ENCODE measurements around the gene HOXA13. TPM values are rescaled to one million over a fixed set of nuclear protein-coding genes. Genes with fewer than 3 reads are reported as not detected.

Gene HOXA13
- total and polyA plus RNA-seq, 2 experiments from 2014 or later = 6.2 to 14.2 TPM

GRCh38 chr7:27211764-27212204 is 11.9 kb upstream of the HOXA13 start:
- Histone ChIP-seq H3K4me1 (ENCODE audit: insufficient read depth) (peaks cover 42% of the 10 kb centered on the region), H4K20me1 (ENCODE audit: insufficient read depth, poor library complexity, severe bottlenecking) (no peaks in the 10 kb centered on the region), H3K27me3 (peaks cover 78% of the 10 kb centered on the region), H3K79me2 (peaks cover 14% of the 10 kb centered on the region), H3K4me2 (no peak overlapping the region), H2AFZ (no peak overlapping the region), H3K27ac (peak overlapping the region; percentile 82), H3K4me3 (no peak overlapping the region), H3K9me3 (ENCODE audit: low read depth) (no peaks in the 10 kb centered on the region), H3K9me2 (replicated peaks; ENCODE audit: insufficient read depth) (no peaks in the 10 kb centered on the region), H3K36me3 (replicated peaks; ENCODE audit: insufficient read depth, low read depth) (no peaks in the 10 kb centered on the region)
- TF ChIP-seq EZH2phosphoT487 (IDR thresholded peaks at IDR 0.05; ENCODE audit: low read depth, severe bottlenecking, unreplicated experiment) (no peak), EZH2 (IDR thresholded peaks at IDR 0.05; ENCODE audit: borderline replicate concordance) (no peak), CTCF (IDR thresholded peaks at IDR 0.05; ENCODE audit: poor library complexity) (no peak)
- WGBS (ENCODE audit: low lambda C conversion rate, missing lambda C conversion rate) = 68% methylated on average over 3 of the region's 3 CpGs
- DNase-seq (ENCODE audit: low spot score) = no peak

GRCh38 chr7:27211084-27211446 is 11.2 kb upstream of the HOXA13 start:
- no peaks in the 10 kb centered on the region for H3K9me3 ChIP-seq (ENCODE audit: low read depth)
- no peaks in the 10 kb centered on the region for H3K9me2 ChIP-seq (replicated peaks; ENCODE audit: insufficient read depth)
- peak overlapping the region; percentile 69 for H3K4me2 ChIP-seq
- H2AFZ ChIP-seq = no peak overlapping the region
- H3K27ac ChIP-seq = peak overlapping the region; percentile 55
- no peak overlapping the region for H3K4me3 ChIP-seq
- H3K79me2 ChIP-seq = peaks cover 20% of the 10 kb centered on the region
- peaks cover 80% of the 10 kb centered on the region for H3K27me3 ChIP-seq
- no peak for DNase-seq (ENCODE audit: low spot score)
- H3K4me1 ChIP-seq (ENCODE audit: insufficient read depth) = peaks cover 37% of the 10 kb centered on the region
- WGBS (ENCODE audit: low lambda C conversion rate, missing lambda C conversion rate) = 95% methylated on average over 1 of the region's 1 CpG
- H3K36me3 ChIP-seq (replicated peaks; ENCODE audit: insufficient read depth, low read depth) = no peaks in the 10 kb centered on the region
- TF ChIP-seq CTCF (IDR thresholded peaks at IDR 0.05; ENCODE audit: poor library complexity) = no peak
- TF ChIP-seq EZH2 (IDR thresholded peaks at IDR 0.05; ENCODE audit: borderline replicate concordance) = peak; percentile 3
- H4K20me1 ChIP-seq (ENCODE audit: insufficient read depth, poor library complexity, severe bottlenecking) = no peaks in the 10 kb centered on the region

GRCh38 chr7:27210441-27211083 is 10.7 kb upstream of the HOXA13 start:
- 13% methylated on average over 32 of the region's 32 CpGs for WGBS (ENCODE audit: low lambda C conversion rate, missing lambda C conversion rate)
- H3K4me1 ChIP-seq (ENCODE audit: insufficient read depth) = peaks cover 34% of the 10 kb centered on the region
- H3K4me3 ChIP-seq = no peak overlapping the region
- H4K20me1 ChIP-seq (ENCODE audit: insufficient read depth, poor library complexity, severe bottlenecking) = no peaks in the 10 kb centered on the region
- no peaks in the 10 kb centered on the region for H3K9me3 ChIP-seq (ENCODE audit: low read depth)
- peak overlapping the region; percentile 5 for H2AFZ ChIP-seq
- no peaks in the 10 kb centered on the region for H3K36me3 ChIP-seq (replicated peaks; ENCODE audit: insufficient read depth, low read depth)
- H3K27me3 ChIP-seq = peaks cover 80% of the 10 kb centered on the region
- peak overlapping the region; percentile 55 for H3K27ac ChIP-seq
- DNase-seq (ENCODE audit: low spot score) = peak; percentile 82
- H3K79me2 ChIP-seq = peaks cover 24% of the 10 kb centered on the region
- H3K9me2 ChIP-seq (replicated peaks; ENCODE audit: insufficient read depth) = no peaks in the 10 kb centered on the region
- TF ChIP-seq CTCF (IDR thresholded peaks at IDR 0.05; ENCODE audit: poor library complexity) = peak; percentile 74
- TF ChIP-seq EZH2 (IDR thresholded peaks at IDR 0.05; ENCODE audit: borderline replicate concordance) = peak; percentile 50
- no peak for TF ChIP-seq EZH2phosphoT487 (IDR thresholded peaks at IDR 0.05; ENCODE audit: low read depth, severe bottlenecking, unreplicated experiment)
- H3K4me2 ChIP-seq = peak overlapping the region; percentile 69

Data from hepatocyte (in vitro differentiated cells).